PC-3 (cell line): Measurements from ENCODE around the gene YJEFN3.
A peak's percentile ranks its signal among the peaks of the same experiment; 100 is the strongest.

Source experiments
- EZH2phosphoT487 ChIP-seq: fragments of 300-600 bp; sonication (generic); IDR thresholded peaks from 2 replicates; pipeline ENCODE4 v1.6.1; 2018; ENCODE audit warnings: mild to moderate bottlenecking, antibody characterized with exemption, low read length, borderline replicate concordance
- TF ChIP-seq, protein P1 (sequence below): fragments of 300-600 bp; sonication (generic); conservative IDR thresholded peaks from 2 replicates; pipeline ENCODE4 v1.5.1; 2017; ENCODE audit warnings: antibody characterized with exemption, low read depth, mild to moderate bottlenecking, low read length

DNA sequence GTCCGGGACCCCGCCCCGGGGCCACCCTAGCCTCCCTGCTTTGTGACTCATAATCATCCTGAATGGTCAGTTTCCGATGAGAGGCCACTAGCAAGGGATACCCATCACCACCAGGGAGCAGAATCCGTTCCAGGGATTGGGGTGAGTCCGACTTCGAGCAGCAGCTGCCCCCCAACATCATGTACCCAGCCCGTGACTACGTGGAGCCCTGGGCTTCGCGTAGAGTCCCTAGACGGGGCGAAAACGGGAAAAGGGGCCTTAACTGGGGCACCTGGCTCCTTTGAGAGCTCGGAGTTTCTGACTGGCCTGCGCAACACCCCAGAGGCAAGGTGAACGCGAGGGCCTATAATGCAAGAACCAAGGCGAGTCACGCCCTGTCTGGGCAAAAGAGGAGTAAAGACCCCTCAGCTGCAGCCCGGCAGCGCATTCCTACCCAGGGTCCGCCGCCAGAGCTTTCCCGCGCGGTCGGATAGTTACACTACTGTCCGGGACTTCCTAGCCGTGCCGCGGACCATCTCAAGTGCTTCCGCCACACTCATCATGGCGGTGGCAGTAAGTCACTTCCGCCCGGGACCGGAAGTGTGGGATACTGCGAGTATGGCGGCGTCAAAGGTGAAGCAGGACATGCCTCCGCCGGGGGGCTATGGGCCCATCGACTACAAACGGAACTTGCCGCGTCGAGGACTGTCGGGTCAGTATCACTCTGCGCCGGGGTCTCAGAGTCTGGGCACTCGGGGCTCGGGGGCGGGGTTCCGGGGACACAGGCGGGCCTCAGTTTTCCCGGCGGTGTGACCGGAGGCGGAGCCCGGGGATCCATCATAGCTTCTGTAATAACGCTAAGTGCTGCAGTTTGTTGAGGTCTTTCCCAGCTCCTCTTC lies 12.8 kb upstream of the YJEFN3 start, which contains the start of gene NDUFA13:
- TF ChIP-seq, protein P1, sequence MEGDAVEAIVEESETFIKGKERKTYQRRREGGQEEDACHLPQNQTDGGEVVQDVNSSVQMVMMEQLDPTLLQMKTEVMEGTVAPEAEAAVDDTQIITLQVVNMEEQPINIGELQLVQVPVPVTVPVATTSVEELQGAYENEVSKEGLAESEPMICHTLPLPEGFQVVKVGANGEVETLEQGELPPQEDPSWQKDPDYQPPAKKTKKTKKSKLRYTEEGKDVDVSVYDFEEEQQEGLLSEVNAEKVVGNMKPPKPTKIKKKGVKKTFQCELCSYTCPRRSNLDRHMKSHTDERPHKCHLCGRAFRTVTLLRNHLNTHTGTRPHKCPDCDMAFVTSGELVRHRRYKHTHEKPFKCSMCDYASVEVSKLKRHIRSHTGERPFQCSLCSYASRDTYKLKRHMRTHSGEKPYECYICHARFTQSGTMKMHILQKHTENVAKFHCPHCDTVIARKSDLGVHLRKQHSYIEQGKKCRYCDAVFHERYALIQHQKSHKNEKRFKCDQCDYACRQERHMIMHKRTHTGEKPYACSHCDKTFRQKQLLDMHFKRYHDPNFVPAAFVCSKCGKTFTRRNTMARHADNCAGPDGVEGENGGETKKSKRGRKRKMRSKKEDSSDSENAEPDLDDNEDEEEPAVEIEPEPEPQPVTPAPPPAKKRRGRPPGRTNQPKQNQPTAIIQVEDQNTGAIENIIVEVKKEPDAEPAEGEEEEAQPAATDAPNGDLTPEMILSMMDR = peak; percentile 38; the same call in 1 of the 2 replicates
- no peak for TF ChIP-seq EZH2phosphoT487
